LNCaP clone FGC (cell line): Measurements from ENCODE around the gene WNT3.

ENCODE experiments used
- DNase-seq: peaks from one replicate; pipeline ENCODE4 v3.0.0-alpha.2; 2011; ENCODE audit warnings: low read depth
- H3K4me3 ChIP-seq: 2 replicates; pipeline ENCODE4 v1.5.1; 2011; ENCODE audit warnings: mild to moderate bottlenecking, low read depth, low read length, control low read depth
- TF ChIP-seq, protein P1 (sequence below): IDR thresholded peaks from 2 replicates; pipeline ENCODE4 v1.5.1; 2012; ENCODE audit warnings: mild to moderate bottlenecking; ENCODE audit not compliant: control insufficient read depth, insufficient read depth; ENCODE audit errors: extremely low read depth

The WNT3 gene

DNA sequence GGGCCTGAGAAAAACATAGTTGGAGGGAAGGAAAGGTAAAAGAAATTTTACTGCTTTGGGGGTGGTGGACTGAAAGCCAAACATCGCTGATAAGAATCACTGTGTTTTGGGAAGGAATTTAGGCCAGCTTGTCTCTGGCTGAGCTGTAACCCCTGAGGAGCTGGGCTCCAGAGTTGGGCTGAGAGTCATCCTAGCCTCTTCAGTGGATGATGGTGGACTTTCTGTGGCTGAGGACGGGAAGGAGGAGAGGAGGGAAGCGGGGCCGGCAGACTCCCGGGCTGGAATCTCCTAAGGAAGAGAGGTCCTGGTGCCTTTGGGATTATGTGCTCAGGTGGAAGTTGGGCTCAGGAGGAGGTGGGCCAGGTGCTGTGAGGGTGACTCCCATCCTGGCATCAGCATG lies 41.5 kb upstream of the WNT3 start:
- DNase-seq: no peak
- H3K4me3 ChIP-seq: no peak overlapping the region
- TF ChIP-seq, protein P1, sequence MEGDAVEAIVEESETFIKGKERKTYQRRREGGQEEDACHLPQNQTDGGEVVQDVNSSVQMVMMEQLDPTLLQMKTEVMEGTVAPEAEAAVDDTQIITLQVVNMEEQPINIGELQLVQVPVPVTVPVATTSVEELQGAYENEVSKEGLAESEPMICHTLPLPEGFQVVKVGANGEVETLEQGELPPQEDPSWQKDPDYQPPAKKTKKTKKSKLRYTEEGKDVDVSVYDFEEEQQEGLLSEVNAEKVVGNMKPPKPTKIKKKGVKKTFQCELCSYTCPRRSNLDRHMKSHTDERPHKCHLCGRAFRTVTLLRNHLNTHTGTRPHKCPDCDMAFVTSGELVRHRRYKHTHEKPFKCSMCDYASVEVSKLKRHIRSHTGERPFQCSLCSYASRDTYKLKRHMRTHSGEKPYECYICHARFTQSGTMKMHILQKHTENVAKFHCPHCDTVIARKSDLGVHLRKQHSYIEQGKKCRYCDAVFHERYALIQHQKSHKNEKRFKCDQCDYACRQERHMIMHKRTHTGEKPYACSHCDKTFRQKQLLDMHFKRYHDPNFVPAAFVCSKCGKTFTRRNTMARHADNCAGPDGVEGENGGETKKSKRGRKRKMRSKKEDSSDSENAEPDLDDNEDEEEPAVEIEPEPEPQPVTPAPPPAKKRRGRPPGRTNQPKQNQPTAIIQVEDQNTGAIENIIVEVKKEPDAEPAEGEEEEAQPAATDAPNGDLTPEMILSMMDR: no peak

- no peak for DNase-seq
- H3K4me3 ChIP-seq: no peak overlapping the region
- TF ChIP-seq, protein P1: no peak
Observed at GRCh38 chr17:46857600-46857999, 39.1 kb upstream of the WNT3 start.

- no peak overlapping the region for H3K4me3 ChIP-seq
- TF ChIP-seq, protein P1: no peak
- no peak for DNase-seq
Observed at GRCh38 chr17:46854948-46855347, 36.5 kb upstream of the WNT3 start.

- H3K4me3 ChIP-seq: no peak overlapping the region
- DNase-seq: no peak
- TF ChIP-seq, protein P1: no peak
Observed at GRCh38 chr17:46854515-46854914, 36.0 kb upstream of the WNT3 start.

GRCh38 chr17:46853896-46854444 lies 35.5 kb upstream of the WNT3 start:
- DNase-seq: no peak
- H3K4me3 ChIP-seq: no peak overlapping the region
- TF ChIP-seq, protein P1: no peak

- TF ChIP-seq, protein P1: peak; percentile 46
- peak within 1 kb of the TSS; percentile 38 for H3K4me3 ChIP-seq
- no peak for DNase-seq
Observed at GRCh38 chr17:46851029-46851741, 32.7 kb upstream of the WNT3 start, which contains the start of gene WNT9B. Gene WNT9B (plus strand): TSS chr17:46851583. CDS start chr17:46851639, 56 bp downstream.

DNA sequence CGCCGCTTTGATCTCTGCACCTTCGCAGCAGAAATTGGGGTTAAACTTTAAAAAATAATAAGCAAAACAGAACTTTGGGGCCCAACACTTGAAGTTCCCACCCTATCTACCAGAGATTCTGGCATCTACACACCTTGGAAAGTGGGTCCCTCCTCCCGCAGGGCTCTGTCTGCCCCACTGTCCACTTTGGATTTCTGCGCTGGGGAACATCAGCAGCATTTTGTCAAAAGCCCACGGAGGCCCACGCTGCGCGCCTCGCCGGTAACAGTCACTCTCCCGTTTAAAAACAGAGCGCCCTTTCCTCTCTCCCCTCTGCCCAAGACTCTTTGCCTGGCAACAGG lies 32.2 kb upstream of the WNT3 start:
- H3K4me3 ChIP-seq: no peak overlapping the region
- TF ChIP-seq, protein P1: no peak
- no peak for DNase-seq
